Colonic mucosa (tissue), 4 donors: Measurements from ENCODE around the gene METTL27. TPM values are rescaled to one million over a fixed set of nuclear protein-coding genes. Genes with fewer than 3 reads are reported as not detected.
A peak's percentile ranks its signal among the peaks of the same experiment; 100 is the strongest.

Experiments used
- DNase-seq: peaks from one replicate; pipeline ENCODE4 v3.0.0-alpha.2; 2020
- H3K27ac ChIP-seq: fragments of 200-600 bp; one replicate; pipeline ENCODE4 v1.8.0; 2021
- H3K27me3 ChIP-seq: fragments of 200-600 bp; one replicate; pipeline ENCODE4 v1.8.0; 2021
- H3K36me3 ChIP-seq: fragments of 200-600 bp; one replicate; pipeline ENCODE4 v1.8.0; 2021
- H3K4me1 ChIP-seq: fragments of 200-600 bp; one replicate; pipeline ENCODE4 v1.8.0; 2021; ENCODE audit warnings: mild to moderate bottlenecking
- H3K4me3 ChIP-seq: fragments of 200-600 bp; one replicate; pipeline ENCODE4 v1.8.0; 2021
- H3K9ac ChIP-seq, 2 donors: one replicate each; pipeline ENCODE4 v1.7.0; 2013; ENCODE audit warnings: control low read depth in 2 of 2, low read depth in 2 of 2, low read length in 2 of 2
- H3K9me3 ChIP-seq: fragments of 200-600 bp; one replicate; pipeline ENCODE4 v1.8.0; 2021
- CTCF ChIP-seq: fragments of 200-600 bp; IDR thresholded peaks from one replicate; pipeline ENCODE4 v1.8.0; 2022; ENCODE audit warnings: antibody characterized with exemption, mild to moderate bottlenecking
- intact Hi-C: fragments of 100-400 bp; cut with DNase I; formaldehyde crosslinking; loops from one replicate; pipeline ENCODE4 v1.14.1; 2022
- total RNA-seq, 2 donors: library from RNA; stranded (reverse); fragmentation: NEBNext Ultra II Directional in 1 of 2; extraction: Animal tissue kit (Norgen Biotek cat#: 25700) in 1 of 2; gene quantifications; one replicate each; pipeline ENCODE4 v1.2.1, GENCODE V29; 2021
- donor health status: healthy.
- donor health status: DM: no; HTN: no; CAD: no.
- donor health status: DM: no; HTN: no; CAD: no.

The METTL27 gene
- total RNA-seq, 2 donors from 2014 or later = 4.0 to 7.4 TPM

GRCh38 chr7:73831834-73832651 is 10.3 kb downstream of the METTL27 start:
- H3K4me3 ChIP-seq = peak overlapping the region; percentile 50
- peak overlapping the region; percentile 99 for H3K9ac ChIP-seq
- no peaks in the 10 kb centered on the region for H3K27me3 ChIP-seq
- H3K9me3 ChIP-seq = no peaks in the 10 kb centered on the region
- H3K4me1 ChIP-seq = peaks cover 3% of the 10 kb centered on the region
- H3K36me3 ChIP-seq = no peaks in the 10 kb centered on the region
- intact Hi-C loops = loop anchor here (2.0 to 5.0 kb wide), 2 partner anchors 63 to 95 kb away; partner anchors contain the start of gene ABHD11
- no peak for TF ChIP-seq CTCF
- peak overlapping the region; percentile 85 for H3K27ac ChIP-seq
- DNase-seq = peak; percentile 89

GRCh38 chr7:73831584-73831833 is 10.8 kb downstream of the METTL27 start:
- H3K4me3 ChIP-seq = peak overlapping the region; percentile 50
- TF ChIP-seq CTCF = no peak
- intact Hi-C loops = loop anchor here (2.0 to 5.0 kb wide), 2 partner anchors 63 to 94 kb away; partner anchors contain the start of gene ABHD11
- no peak for DNase-seq
- peak overlapping the region; percentile 85 for H3K27ac ChIP-seq
- H3K36me3 ChIP-seq = no peaks in the 10 kb centered on the region
- peaks cover 4% of the 10 kb centered on the region for H3K4me1 ChIP-seq
- H3K27me3 ChIP-seq = no peaks in the 10 kb centered on the region
- no peaks in the 10 kb centered on the region for H3K9me3 ChIP-seq
- peak overlapping the region; percentile 99 for H3K9ac ChIP-seq

GRCh38 chr7:73830681-73831583 is 11.4 kb downstream of the METTL27 start, which contains the start of gene CLDN4:
Gene CLDN4, plus strand, starts transcription at chr7:73830996. Its CDS starts 206 bp downstream, at chr7:73831202.
- Histone ChIP-seq H3K4me1 (peaks cover 4% of the 10 kb centered on the region), H3K9me3 (no peaks in the 10 kb centered on the region), H3K36me3 (no peaks in the 10 kb centered on the region), H3K27ac (peak within 1 kb of the TSS; percentile 85), H3K27me3 (no peaks in the 10 kb centered on the region), H3K4me3 (peak within 1 kb of the TSS; percentile 50), H3K9ac (peak within 1 kb of the TSS; percentile 99)
- peak; percentile 98 for DNase-seq
- intact Hi-C loops = loop anchor here (2.0 to 5.0 kb wide), 2 partner anchors 62 to 94 kb away; partner anchors contain the start of gene ABHD11
- no peak for TF ChIP-seq CTCF

GRCh38 chr7:73829921-73830680 is 12.2 kb downstream of the METTL27 start:
- H3K9me3 ChIP-seq = no peaks in the 10 kb centered on the region
- DNase-seq = peak; percentile 88
- H3K9ac ChIP-seq = peak overlapping the region; percentile 82 to 99
- no peaks in the 10 kb centered on the region for H3K36me3 ChIP-seq
- peaks cover 9% of the 10 kb centered on the region for H3K4me1 ChIP-seq
- TF ChIP-seq CTCF = no peak
- intact Hi-C loops = loop anchor here (2.0 to 5.0 kb wide), 2 partner anchors 61 to 93 kb away; partner anchors contain the start of gene ABHD11
- peak overlapping the region; percentile 50 for H3K4me3 ChIP-seq
- peak overlapping the region; percentile 85 for H3K27ac ChIP-seq
- H3K27me3 ChIP-seq = no peaks in the 10 kb centered on the region

GRCh38 chr7:73829505-73829904 is 12.8 kb downstream of the METTL27 start:
- H3K27ac ChIP-seq = peak overlapping the region; percentile 85
- peak; percentile 62 for DNase-seq
- peaks cover 9% of the 10 kb centered on the region for H3K4me1 ChIP-seq
- no peak for TF ChIP-seq CTCF
- intact Hi-C loops = no loop called here
- no peaks in the 10 kb centered on the region for H3K36me3 ChIP-seq
- peak overlapping the region; percentile 50 for H3K4me3 ChIP-seq
- no peaks in the 10 kb centered on the region for H3K27me3 ChIP-seq
- no peaks in the 10 kb centered on the region for H3K9me3 ChIP-seq
- peak overlapping the region; percentile 75 to 99 for H3K9ac ChIP-seq
